NCI-H510A (cell line): Measurements from ENCODE around the gene PAFAH2.
A peak's percentile ranks its signal among the peaks of the same experiment; 100 is the strongest.

Experiments
- DNase-seq: peaks from one replicate; lab custom pipeline; 2025; lab: John Stamatoyannopoulos, UW

The PAFAH2 gene

GRCh38 chr1:25932321-25932720 is 65.5 kb downstream of the PAFAH2 start:
- DNase-seq = no peak

- DNase-seq = no peak
These were observed 68.8 kb downstream of the PAFAH2 start for GRCh38 chr1:25929016-25929415.

- no peak for DNase-seq
These were observed 70.2 kb downstream of the PAFAH2 start for GRCh38 chr1:25927521-25928265.

GRCh38 chr1:25926731-25927496 is 70.9 kb downstream of the PAFAH2 start:
- DNase-seq = no peak

- no peak for DNase-seq
These were observed 73.4 kb downstream of the PAFAH2 start for GRCh38 chr1:25924454-25924853.

GRCh38 chr1:25922971-25923552 is 74.8 kb downstream of the PAFAH2 start:
- DNase-seq = no peak

- peak; percentile 69 for DNase-seq
These were observed 75.5 kb downstream of the PAFAH2 start for GRCh38 chr1:25922056-25922970.

- no peak for DNase-seq
These were observed 79.2 kb downstream of the PAFAH2 start for GRCh38 chr1:25918615-25919014.

- no peak for DNase-seq
These were observed 79.9 kb downstream of the PAFAH2 start for GRCh38 chr1:25917996-25918395.

GRCh38 chr1:25916460-25916859 is 81.4 kb downstream of the PAFAH2 start:
- DNase-seq = no peak

GRCh38 chr1:25914074-25914995 is 83.5 kb downstream of the PAFAH2 start:
- no peak for DNase-seq

- no peak for DNase-seq
These were observed 84.7 kb downstream of the PAFAH2 start for GRCh38 chr1:25913206-25913605.

GRCh38 chr1:25912076-25912831 is 85.6 kb downstream of the PAFAH2 start:
- DNase-seq = no peak

GRCh38 chr1:25911162-25911561 is 86.7 kb downstream of the PAFAH2 start:
- DNase-seq = no peak
